Ishikawa (cell line): ENCODE data around the gene DNAJA3.

Experiments used
- CREB1 ChIP-seq: IDR thresholded peaks from 2 replicates; pipeline ENCODE4 v1.6.1; 2012; ENCODE audit warnings: low read depth
- EP300 ChIP-seq: IDR thresholded peaks from 2 replicates; pipeline ENCODE4 v1.6.1; 2012; ENCODE audit warnings: borderline replicate concordance
- TAF1 ChIP-seq: IDR thresholded peaks from 2 replicates; pipeline ENCODE4 v1.6.1; 2012; ENCODE audit warnings: low read depth, mild to moderate bottlenecking
- TEAD4 ChIP-seq: IDR thresholded peaks from 2 replicates; pipeline ENCODE4 v1.6.1; 2012
- YY1 ChIP-seq: IDR thresholded peaks from 2 replicates; pipeline ENCODE4 v1.6.1; 2012; ENCODE audit warnings: low read depth

DNA sequence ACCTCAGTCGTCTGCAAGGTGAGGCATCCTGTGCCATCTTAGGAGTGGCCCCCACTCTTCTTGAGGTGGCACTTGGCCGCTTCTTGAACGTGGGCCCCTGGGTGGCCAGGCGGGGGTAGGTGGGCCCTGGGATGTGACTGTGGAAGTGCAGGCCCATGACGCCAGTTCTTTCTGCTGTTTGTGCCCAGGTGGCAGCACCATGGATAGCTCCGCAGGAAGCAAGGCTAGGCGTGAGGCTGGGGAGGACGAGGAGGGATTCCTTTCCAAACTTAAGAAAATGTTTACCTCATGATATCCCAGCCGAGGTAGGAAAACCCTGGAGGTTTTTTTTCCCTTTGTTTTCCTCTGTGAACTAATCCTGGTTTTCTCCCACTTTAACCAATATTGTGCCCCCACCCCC, 29.0 kb downstream of the DNAJA3 start:
- TF ChIP-seq TAF1 (no peak), TEAD4 (no peak), CREB1 (no peak), YY1 (no peak), EP300 (no peak)
